Measurements from ENCODE around the gene ACY1. TPM values are rescaled to one million over a fixed set of nuclear protein-coding genes. Genes with fewer than 3 reads are reported as not detected.

Gene ACY1
- total and polyA plus RNA-seq, 2 of the 13 experiments (the other 11 are each of a cell fraction or from before 2014, with no cell fraction given): 113 to 162 TPM

GRCh38 chr3:52017586-52017985, 34.3 kb downstream of the ACY1 start:
- Histone ChIP-seq H3K9ac (ENCODE audit: insufficient read depth, low read depth, low read length) (no peak overlapping the region), H3K4me3 (replicated peaks in 1 of 3; ENCODE audit: insufficient read depth in 1 of 3, low read depth in 2 of 3, low read length in 3 of 3) (no peak overlapping the region), H3K4me1 (ENCODE audit: insufficient read depth, low read length) (peaks cover 64% of the 10 kb centered on the region), H4K20me1 (ENCODE audit: insufficient read depth, low read length) (no peaks in the 10 kb centered on the region), H3K27me3 (ENCODE audit: control insufficient read depth in 1 of 2, insufficient read depth in 2 of 2, low read length in 2 of 2) (peaks cover 2 to 55% of the 10 kb centered on the region in 2 experiments; a peak in 3 of 5 replicates), H3K4me2 (ENCODE audit: low read depth, low read length) (no peak overlapping the region), H3K79me2 (ENCODE audit: insufficient read depth, low read length) (no peaks in the 10 kb centered on the region), H2AFZ (ENCODE audit: low read length) (no peak overlapping the region), H3K36me3 (replicated peaks in 1 of 2; ENCODE audit: control insufficient read depth in 1 of 2, insufficient read depth in 2 of 2, low read length in 2 of 2) (no peaks in the 10 kb centered on the region), H3K27ac (ENCODE audit: extremely low read length, insufficient read depth, low read length) (no peak overlapping the region), H3K9me3 (ENCODE audit: low read length) (no peaks in the 10 kb centered on the region)
- in situ Hi-C loops (cut with HindIII; ENCODE audit: extremely low pct_ligation_motif_present, low pct_unique_long_range_greater_than_20kb): no loop called here
- CTCF ChIA-PET (ENCODE audit: low intra/inter-chr PET ratio, low total read pairs): no interaction called here
- no TSS peak for BruUV-seq (replicated peaks)
- WGBS (ENCODE audit: low lambda C conversion rate): 66% methylated on average over 5 of the region's 11 CpGs
- POLR2A ChIA-PET: no interaction called here
- no peak for ATAC-seq
- FAIRE-seq: no peak
- intact Hi-C loops (cut with micrococcal nuclease; ENCODE audit: unreplicated experiment): no loop called here
- DNase-seq (ENCODE audit: low spot score): no peak
- TF ChIP-seq PBX3 (CRISPR knock-in tag; IDR thresholded peaks at IDR 0.05; ENCODE audit: borderline replicate concordance): no peak
- no peak for TF ChIP-seq ZC3H13 (CRISPR knock-in tag; IDR thresholded peaks at IDR 0.05)
- no peak for TF ChIP-seq ZNF318 (CRISPR knock-in tag; IDR thresholded peaks at IDR 0.05)
- no peak for TF ChIP-seq CBX1 (IDR thresholded peaks at IDR 0.05; ENCODE audit: low read depth)
- TF ChIP-seq PLRG1 (conservative IDR thresholded peaks at IDR 0.05): no peak
- TF ChIP-seq DDIT3 (CRISPR knock-in tag; IDR thresholded peaks at IDR 0.05): no peak
- TF ChIP-seq BATF2 (CRISPR knock-in tag; IDR thresholded peaks at IDR 0.05): no peak
- TF ChIP-seq ZBTB4 (CRISPR knock-in tag; IDR thresholded peaks at IDR 0.05; ENCODE audit: borderline replicate concordance): no peak

Data from HepG2 (cell line).